ENCODE data around the gene TNFAIP6.
"Not testable (repeated sequence)": the region's sequence is repeated elsewhere in the genome, so short reads cannot be mapped to it uniquely, and the experiment has no call there.

Gene TNFAIP6

DNA sequence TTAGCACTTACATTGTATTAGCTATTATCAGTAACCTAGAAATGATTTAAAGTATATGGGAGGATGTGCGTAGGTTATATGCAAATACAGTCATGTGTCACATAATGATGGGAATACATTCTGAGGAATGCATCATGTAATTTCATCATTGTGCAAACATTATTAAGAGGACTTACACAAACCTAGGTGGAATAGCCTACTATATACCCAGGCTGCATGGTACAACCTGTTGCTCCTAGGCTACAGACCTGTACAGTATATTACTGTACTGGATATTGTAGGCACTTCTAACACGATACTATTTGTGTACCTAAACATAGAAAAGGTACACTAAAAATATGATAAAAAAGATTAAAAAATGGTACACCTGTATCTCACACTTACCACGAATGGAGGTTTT lies 60.3 kb downstream of the TNFAIP6 start:
- no peak for DNase-seq (ENCODE audit: low read depth)

- not testable (repeated sequence) for DNase-seq (ENCODE audit: low read depth)
These were observed 64.3 kb downstream of the TNFAIP6 start for GRCh38 chr2:151421681-151422080.

DNA sequence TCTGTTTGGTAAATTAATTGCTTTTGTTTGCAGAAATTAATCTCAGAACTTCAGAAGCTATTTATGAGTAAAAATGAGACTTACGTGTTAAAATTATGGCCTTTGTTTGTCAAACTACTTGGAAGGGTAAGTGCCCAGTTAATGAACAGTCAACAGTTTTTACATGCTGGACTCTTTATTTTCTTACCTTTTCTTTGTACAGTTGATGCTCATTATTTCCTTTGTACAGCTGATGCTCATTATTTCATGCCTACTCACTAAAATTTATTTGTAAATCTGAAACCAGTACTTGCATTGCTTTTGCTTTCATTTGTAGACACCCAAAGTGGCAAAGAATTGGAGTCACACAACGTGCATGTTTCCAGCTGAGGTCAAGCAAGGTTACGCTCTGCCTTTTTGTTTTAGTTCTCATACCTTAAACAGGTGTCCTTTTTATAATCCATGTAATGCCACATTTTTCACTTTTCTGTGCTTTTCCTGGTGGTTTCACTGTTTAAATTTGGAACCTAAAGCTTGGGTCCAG lies 65.6 kb downstream of the TNFAIP6 start:
- no peak for DNase-seq (ENCODE audit: low read depth)

GRCh38 chr2:151423760-151424159 lies 66.4 kb downstream of the TNFAIP6 start:
- no peak for DNase-seq (ENCODE audit: low read depth)

All from fibroblast of gingiva (primary cell).